HEK293 (cell line): ENCODE data around the gene SLC26A11.
A peak's percentile ranks its signal among the peaks of the same experiment; 100 is the strongest.

Source experiments
- HIC1 ChIP-seq: fragments of 450-650 bp; formaldehyde crosslinking; IDR thresholded peaks from 2 replicates; pipeline ENCODE4 v1.5.1; 2016; ENCODE audit warnings: missing biosample characterization, missing genetic modification characterization
- KLF10 ChIP-seq: fragments of 450-650 bp; IDR thresholded peaks from 2 replicates; pipeline ENCODE4 v1.5.1; 2018; ENCODE audit warnings: missing biosample characterization, mild to moderate bottlenecking, missing genetic modification characterization
- KLF16 ChIP-seq: fragments of 450-650 bp; formaldehyde crosslinking; IDR thresholded peaks from 2 replicates; pipeline ENCODE4 v1.5.1; 2017; ENCODE audit warnings: missing biosample characterization, missing genetic modification characterization
- SP3 ChIP-seq: fragments of 450-650 bp; formaldehyde crosslinking; IDR thresholded peaks from 2 replicates; pipeline ENCODE4 v1.5.1; 2016; ENCODE audit warnings: missing biosample characterization, missing genetic modification characterization
- ZBTB48 ChIP-seq: fragments of 450-650 bp; formaldehyde crosslinking; IDR thresholded peaks from 2 replicates; pipeline ENCODE4 v1.5.1; 2016; ENCODE audit warnings: missing biosample characterization, missing genetic modification characterization
- ZBTB49 ChIP-seq: fragments of 450-650 bp; formaldehyde crosslinking; IDR thresholded peaks from 2 replicates; pipeline ENCODE4 v1.5.1; 2016; ENCODE audit warnings: missing biosample characterization, missing genetic modification characterization, low read depth
- ZNF133 ChIP-seq: fragments of 450-650 bp; formaldehyde crosslinking; IDR thresholded peaks from 2 replicates; pipeline ENCODE4 v1.5.1; 2016; ENCODE audit warnings: missing biosample characterization, missing genetic modification characterization
- ZNF184 ChIP-seq: fragments of 450-650 bp; IDR thresholded peaks from 2 replicates; pipeline ENCODE4 v1.5.1; 2018; ENCODE audit warnings: missing biosample characterization, mild to moderate bottlenecking, missing genetic modification characterization
- ZNF26 ChIP-seq: fragments of 450-650 bp; formaldehyde crosslinking; IDR thresholded peaks from 2 replicates; pipeline ENCODE4 v1.5.1; 2016; ENCODE audit warnings: missing biosample characterization, missing genetic modification characterization
- ZNF266 ChIP-seq: fragments of 450-650 bp; formaldehyde crosslinking; IDR thresholded peaks from 2 replicates; pipeline ENCODE4 v1.5.1; 2016; ENCODE audit warnings: missing biosample characterization, missing genetic modification characterization, low read depth
- ZNF274 ChIP-seq, 2 experiments: fragments of 200-500 bp in 1 of 2; fragments of 450-650 bp in 1 of 2; sonication (Bioruptor generic) in 1 of 2; formaldehyde crosslinking in 1 of 2; IDR thresholded peaks; 2 replicates each; pipeline versions ENCODE4 v1.5.1 to v1.6.1; 2014 to 2016; ENCODE audit warnings: borderline replicate concordance in 1 of 2, inconsistent platforms in 1 of 2, low read length in 1 of 2, missing biosample characterization in 1 of 2, missing genetic modification characterization in 1 of 2
- ZNF350 ChIP-seq: fragments of 450-650 bp; formaldehyde crosslinking; IDR thresholded peaks from 2 replicates; pipeline ENCODE4 v1.5.0; 2017; ENCODE audit warnings: missing biosample characterization, mild to moderate bottlenecking, missing genetic modification characterization
- ZNF398 ChIP-seq: fragments of 450-650 bp; formaldehyde crosslinking; IDR thresholded peaks from 2 replicates; pipeline ENCODE4 v1.5.1; 2017; ENCODE audit warnings: missing biosample characterization, missing genetic modification characterization
- ZNF426 ChIP-seq: fragments of 450-650 bp; formaldehyde crosslinking; IDR thresholded peaks from 2 replicates; pipeline ENCODE4 v1.5.1; 2017; ENCODE audit warnings: missing biosample characterization, missing genetic modification characterization, mild to moderate bottlenecking, inconsistent platforms, moderate library complexity
- ZNF501 ChIP-seq: fragments of 450-650 bp; formaldehyde crosslinking; IDR thresholded peaks from 2 replicates; pipeline ENCODE4 v1.5.1; 2016; ENCODE audit warnings: missing biosample characterization, missing genetic modification characterization
- ZNF513 ChIP-seq: fragments of 450-650 bp; IDR thresholded peaks from 2 replicates; pipeline ENCODE4 v1.5.1; 2018; ENCODE audit warnings: missing biosample characterization, missing genetic modification characterization
- ZNF521 ChIP-seq: fragments of 450-650 bp; formaldehyde crosslinking; IDR thresholded peaks from 2 replicates; pipeline ENCODE4 v1.5.1; 2017; ENCODE audit warnings: missing biosample characterization, mild to moderate bottlenecking, missing genetic modification characterization
- ZNF529 ChIP-seq: fragments of 450-650 bp; formaldehyde crosslinking; IDR thresholded peaks from 2 replicates; pipeline ENCODE4 v1.5.1; 2017; ENCODE audit warnings: missing genetic modification characterization, missing biosample characterization; ENCODE audit not compliant: insufficient replicate concordance
- ZNF580 ChIP-seq: fragments of 450-650 bp; formaldehyde crosslinking; IDR thresholded peaks from 2 replicates; pipeline ENCODE4 v1.5.1; 2016; ENCODE audit warnings: missing biosample characterization, missing genetic modification characterization
- ZNF701 ChIP-seq: fragments of 450-650 bp; formaldehyde crosslinking; IDR thresholded peaks from 2 replicates; pipeline ENCODE4 v1.5.1; 2016; ENCODE audit warnings: missing biosample characterization, missing genetic modification characterization
- TF ChIP-seq, protein P1 (sequence below): fragments of 450-650 bp; formaldehyde crosslinking; IDR thresholded peaks from 2 replicates; pipeline ENCODE4 v1.5.1; 2017; ENCODE audit warnings: missing biosample characterization, missing genetic modification characterization
- TF ChIP-seq, protein P2 (sequence below): fragments of 450-650 bp; formaldehyde crosslinking; IDR thresholded peaks from 2 replicates; pipeline ENCODE4 v1.5.1; 2016; ENCODE audit warnings: missing biosample characterization, missing genetic modification characterization

Gene SLC26A11

GRCh38 chr17:80220054-80220735 is at the start of gene SLC26A11, which contains the start of gene SGSH (continued):
- TF ChIP-seq ZNF274 (IDR thresholded peaks at IDR 0.05; ENCODE audit: low read length) (no peak), ZNF274 (tag by site-specific recombination; IDR thresholded peaks at IDR 0.05; ENCODE audit: borderline replicate concordance) (no peak), ZNF521 (tag by site-specific recombination) (no peak), ZNF501 (tag by site-specific recombination) (no peak; the same call in 1 of the 2 replicates), ZBTB48 (tag by site-specific recombination) (0 out of 2 replicates have a peak, but pooled peaks have one; percentile 78), KLF16 (peak; percentile 90), ZBTB49 (no peak), SP3 (peak; percentile 65; the same call in 1 of the 2 replicates), ZNF133 (tag by site-specific recombination) (0 out of 2 replicates have a peak, but pooled peaks have one; percentile 9), ZNF26 (tag by site-specific recombination) (no peak), ZNF426 (tag by site-specific recombination) (no peak), ZNF350 (tag by site-specific recombination) (no peak), ZNF184 (tag by site-specific recombination) (no peak), ZNF513 (no peak), ZNF580 (tag by site-specific recombination) (no peak), ZNF266 (tag by site-specific recombination) (no peak), ZNF701 (tag by site-specific recombination) (no peak), HIC1 (peak; percentile 72; the same call in 1 of the 2 replicates), KLF10 (tag by site-specific recombination) (no peak; the same call in 1 of the 2 replicates), ZNF398 (no peak), ZNF529 (tag by site-specific recombination) (no peak)
- TF ChIP-seq, protein P1, sequence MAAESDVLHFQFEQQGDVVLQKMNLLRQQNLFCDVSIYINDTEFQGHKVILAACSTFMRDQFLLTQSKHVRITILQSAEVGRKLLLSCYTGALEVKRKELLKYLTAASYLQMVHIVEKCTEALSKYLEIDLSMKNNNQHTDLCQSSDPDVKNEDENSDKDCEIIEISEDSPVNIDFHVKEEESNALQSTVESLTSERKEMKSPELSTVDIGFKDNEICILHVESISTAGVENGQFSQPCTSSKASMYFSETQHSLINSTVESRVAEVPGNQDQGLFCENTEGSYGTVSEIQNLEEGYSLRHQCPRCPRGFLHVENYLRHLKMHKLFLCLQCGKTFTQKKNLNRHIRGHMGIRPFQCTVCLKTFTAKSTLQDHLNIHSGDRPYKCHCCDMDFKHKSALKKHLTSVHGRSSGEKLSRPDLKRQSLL (tag by site-specific recombination): no peak; the same call in none of the 2 replicates
- TF ChIP-seq, protein P2, sequence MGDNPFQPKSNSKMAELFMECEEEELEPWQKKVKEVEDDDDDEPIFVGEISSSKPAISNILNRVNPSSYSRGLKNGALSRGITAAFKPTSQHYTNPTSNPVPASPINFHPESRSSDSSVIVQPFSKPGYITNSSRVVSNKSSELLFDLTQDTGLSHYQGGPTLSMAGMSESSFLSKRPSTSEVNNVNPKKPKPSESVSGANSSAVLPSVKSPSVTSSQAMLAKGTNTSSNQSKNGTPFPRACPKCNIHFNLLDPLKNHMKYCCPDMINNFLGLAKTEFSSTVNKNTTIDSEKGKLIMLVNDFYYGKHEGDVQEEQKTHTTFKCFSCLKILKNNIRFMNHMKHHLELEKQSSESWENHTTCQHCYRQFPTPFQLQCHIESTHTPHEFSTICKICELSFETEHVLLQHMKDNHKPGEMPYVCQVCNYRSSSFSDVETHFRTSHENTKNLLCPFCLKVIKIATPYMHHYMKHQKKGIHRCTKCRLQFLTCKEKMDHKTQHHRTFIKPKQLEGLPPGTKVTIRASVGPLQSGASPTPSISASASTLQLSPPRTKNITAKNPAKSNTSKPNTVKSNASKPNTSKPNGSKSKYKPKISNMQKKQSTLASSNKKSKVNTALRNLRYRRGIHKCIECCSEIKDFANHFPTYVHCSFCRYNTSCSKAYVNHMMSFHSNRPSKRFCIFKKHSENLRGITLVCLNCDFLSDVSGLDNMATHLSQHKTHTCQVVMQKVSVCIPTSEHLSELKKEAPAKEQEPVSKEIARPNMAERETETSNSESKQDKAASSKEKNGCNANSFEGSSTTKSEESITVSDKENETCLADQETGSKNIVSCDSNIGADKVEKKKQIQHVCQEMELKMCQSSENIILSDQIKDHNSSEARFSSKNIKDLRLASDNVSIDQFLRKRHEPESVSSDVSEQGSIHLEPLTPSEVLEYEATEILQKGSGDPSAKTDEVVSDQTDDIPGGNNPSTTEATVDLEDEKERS: no peak
